Measurements from ENCODE around the gene PPP2R5E. TPM values are rescaled to one million over a fixed set of nuclear protein-coding genes. Genes with fewer than 3 reads are reported as not detected.

Gene PPP2R5E
- total RNA-seq, 1 donor = 31.7 TPM

DNA sequence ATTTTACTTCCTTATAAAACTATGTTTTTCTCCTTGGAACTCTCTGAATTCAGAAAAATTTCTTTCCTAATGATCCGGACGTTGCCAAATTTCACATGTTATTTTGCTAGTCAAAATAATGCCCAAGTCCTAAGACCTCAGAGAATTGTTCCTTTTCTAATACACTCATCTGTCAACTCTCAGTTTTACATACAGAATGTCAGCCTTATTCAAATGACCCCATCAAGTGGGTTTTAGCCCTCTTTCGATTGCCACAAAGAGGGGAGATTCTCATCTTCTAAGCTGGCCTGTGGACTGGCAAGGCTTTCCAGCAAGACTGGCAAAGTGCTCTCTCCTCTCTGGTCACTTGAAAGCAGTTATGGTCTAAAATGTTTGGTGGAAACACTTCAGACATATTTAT lies 125.2 kb downstream of the PPP2R5E start:
- H3K4me3 ChIP-seq (ENCODE audit: low read depth, low read length) = no peak overlapping the region
- TF ChIP-seq, protein P1, sequence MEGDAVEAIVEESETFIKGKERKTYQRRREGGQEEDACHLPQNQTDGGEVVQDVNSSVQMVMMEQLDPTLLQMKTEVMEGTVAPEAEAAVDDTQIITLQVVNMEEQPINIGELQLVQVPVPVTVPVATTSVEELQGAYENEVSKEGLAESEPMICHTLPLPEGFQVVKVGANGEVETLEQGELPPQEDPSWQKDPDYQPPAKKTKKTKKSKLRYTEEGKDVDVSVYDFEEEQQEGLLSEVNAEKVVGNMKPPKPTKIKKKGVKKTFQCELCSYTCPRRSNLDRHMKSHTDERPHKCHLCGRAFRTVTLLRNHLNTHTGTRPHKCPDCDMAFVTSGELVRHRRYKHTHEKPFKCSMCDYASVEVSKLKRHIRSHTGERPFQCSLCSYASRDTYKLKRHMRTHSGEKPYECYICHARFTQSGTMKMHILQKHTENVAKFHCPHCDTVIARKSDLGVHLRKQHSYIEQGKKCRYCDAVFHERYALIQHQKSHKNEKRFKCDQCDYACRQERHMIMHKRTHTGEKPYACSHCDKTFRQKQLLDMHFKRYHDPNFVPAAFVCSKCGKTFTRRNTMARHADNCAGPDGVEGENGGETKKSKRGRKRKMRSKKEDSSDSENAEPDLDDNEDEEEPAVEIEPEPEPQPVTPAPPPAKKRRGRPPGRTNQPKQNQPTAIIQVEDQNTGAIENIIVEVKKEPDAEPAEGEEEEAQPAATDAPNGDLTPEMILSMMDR (IDR thresholded peaks at IDR 0.05; ENCODE audit: insufficient read depth, low read length) = no peak

DNA sequence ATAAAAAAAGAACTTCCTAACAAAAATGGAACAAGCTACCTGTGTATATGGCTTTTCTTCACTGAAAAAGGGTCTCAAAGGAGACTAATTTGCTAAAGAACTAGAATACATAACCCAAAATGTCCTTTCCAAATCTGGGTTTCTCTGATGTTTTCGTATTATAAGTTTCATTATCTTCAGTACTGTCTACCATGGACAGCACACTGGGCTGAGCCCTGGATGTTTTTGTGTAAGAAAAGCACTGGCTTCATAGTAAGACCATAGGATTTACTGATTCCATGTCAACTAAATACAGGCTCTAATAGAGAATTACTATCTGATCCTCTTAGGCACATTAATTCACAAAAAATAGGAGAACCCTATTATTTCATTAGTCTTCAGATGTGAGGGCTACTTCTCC lies 130.2 kb downstream of the PPP2R5E start:
- no peak for DNase-seq (ENCODE audit: low read depth)
- no peak overlapping the region for H3K4me3 ChIP-seq (ENCODE audit: low read depth, low read length)
- TF ChIP-seq, protein P1 (IDR thresholded peaks at IDR 0.05; ENCODE audit: insufficient read depth, low read length) = no peak

More for the DNA sequence above, 125.2 kb downstream of the PPP2R5E start:
- no peak for DNase-seq (ENCODE audit: low read depth)

DNA sequence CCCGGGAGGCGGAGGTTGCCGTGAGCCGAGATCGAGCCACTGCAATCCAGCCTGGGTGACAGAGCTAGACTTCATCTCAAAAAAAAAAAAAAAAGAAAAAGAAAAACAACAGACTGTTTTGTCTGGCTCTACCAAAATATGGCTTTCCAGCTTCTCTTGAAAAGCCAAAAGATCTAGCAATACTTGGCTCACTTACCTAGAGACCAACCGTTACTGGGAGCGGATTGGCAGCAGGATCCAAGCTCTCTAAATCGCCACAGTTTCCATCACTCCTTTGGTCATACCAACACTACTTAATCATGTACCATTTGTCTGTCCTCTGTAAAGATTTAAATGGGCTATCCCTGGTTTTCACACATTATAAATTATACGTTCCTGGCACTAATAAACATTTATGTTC lies 136.8 kb downstream of the PPP2R5E start:
- no peak overlapping the region for H3K4me3 ChIP-seq (ENCODE audit: low read depth, low read length)
- TF ChIP-seq, protein P1 (IDR thresholded peaks at IDR 0.05; ENCODE audit: insufficient read depth, low read length) = no peak
- peak; percentile 52 for DNase-seq (ENCODE audit: low read depth)

DNA sequence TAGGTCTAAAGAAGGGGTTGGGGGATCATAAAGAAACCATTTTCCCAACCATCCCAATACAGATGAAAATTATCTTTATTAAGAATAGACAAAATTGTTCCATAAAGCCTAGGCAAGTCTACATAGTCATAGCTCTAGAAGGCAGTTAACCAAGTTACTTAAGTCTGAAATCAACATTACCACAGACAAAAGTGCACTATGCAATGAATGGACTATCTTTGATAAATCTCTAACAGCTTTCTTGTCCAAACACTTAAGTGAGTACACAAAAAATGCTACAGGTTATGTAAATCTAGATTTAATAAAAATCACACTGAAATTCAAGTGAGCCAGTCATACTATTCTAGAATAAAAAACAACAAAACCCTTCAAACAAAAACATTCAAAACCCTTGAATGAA lies 137.5 kb downstream of the PPP2R5E start:
- no peak overlapping the region for H3K4me3 ChIP-seq (ENCODE audit: low read depth, low read length)
- no peak for DNase-seq (ENCODE audit: low read depth)
- TF ChIP-seq, protein P1 (IDR thresholded peaks at IDR 0.05; ENCODE audit: insufficient read depth, low read length) = no peak

DNA sequence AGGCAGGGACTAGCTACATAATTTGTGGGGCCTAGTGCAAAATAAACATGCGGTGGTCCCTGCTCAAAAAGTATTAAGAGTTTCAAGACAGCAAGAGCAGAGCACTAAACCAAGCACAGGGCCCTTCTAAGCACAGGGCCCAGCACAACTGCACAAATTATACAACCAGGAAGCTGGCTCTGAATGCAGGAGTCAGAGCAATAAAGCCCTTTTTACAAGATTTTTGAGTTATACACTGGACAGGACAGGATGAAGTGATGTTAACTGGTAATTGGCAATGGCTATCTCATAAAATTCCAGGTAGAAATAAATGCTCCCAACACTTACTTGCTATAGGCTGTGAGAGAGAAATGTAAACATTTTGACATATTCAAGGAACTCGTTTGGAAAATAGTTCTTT lies 138.3 kb downstream of the PPP2R5E start:
- no peak overlapping the region for H3K4me3 ChIP-seq (ENCODE audit: low read depth, low read length)
- TF ChIP-seq, protein P1 (IDR thresholded peaks at IDR 0.05; ENCODE audit: insufficient read depth, low read length) = no peak
- no peak for DNase-seq (ENCODE audit: low read depth)

DNA sequence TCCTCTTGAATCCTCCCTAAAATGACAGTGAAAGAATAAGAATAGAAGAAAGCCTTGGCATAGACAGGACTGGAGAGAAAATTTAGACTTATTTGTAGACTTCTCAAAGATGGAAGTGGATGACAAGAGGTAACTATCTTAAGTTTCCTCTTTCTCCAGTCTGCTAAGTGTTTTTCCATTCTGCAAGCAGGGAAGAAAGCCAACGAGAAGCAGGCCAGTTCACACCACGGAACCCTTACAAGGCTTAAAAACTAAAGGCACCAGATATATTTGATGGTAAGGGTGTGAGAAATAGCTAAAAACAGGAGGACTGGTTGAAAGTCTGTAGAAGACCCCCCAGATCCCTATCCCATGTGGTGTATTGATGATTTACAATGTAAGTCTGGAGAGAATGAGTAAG lies 141.5 kb downstream of the PPP2R5E start:
- TF ChIP-seq, protein P1 (IDR thresholded peaks at IDR 0.05; ENCODE audit: insufficient read depth, low read length) = no peak
- no peak for DNase-seq (ENCODE audit: low read depth)
- no peak overlapping the region for H3K4me3 ChIP-seq (ENCODE audit: low read depth, low read length)

DNA sequence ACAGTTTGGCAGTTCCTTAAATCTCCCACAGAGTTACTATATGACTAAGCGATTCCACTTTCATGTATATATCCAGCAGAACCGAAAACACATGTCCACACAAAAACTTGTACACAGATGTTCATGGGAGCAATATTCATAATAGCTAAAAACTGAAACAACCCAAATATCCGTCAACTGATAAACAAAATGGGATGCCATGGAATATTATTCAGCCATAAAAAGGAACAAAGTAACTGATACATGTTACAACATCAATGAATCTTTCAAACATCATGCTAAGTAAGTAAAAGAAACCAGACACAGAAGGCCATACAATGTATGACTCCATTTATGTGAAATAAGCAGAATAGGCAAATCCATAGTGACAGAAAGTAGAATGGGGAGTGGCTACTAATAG lies 144.2 kb downstream of the PPP2R5E start:
- no peak overlapping the region for H3K4me3 ChIP-seq (ENCODE audit: low read depth, low read length)
- DNase-seq (ENCODE audit: low read depth) = no peak
- TF ChIP-seq, protein P1 (IDR thresholded peaks at IDR 0.05; ENCODE audit: insufficient read depth, low read length) = no peak
